Measurements from ENCODE around the gene BOC.

The BOC gene

GRCh38 chr3:113250566-113250965, 39.2 kb downstream of the BOC start:
- no peak for DNase-seq (ENCODE audit: low spot score)

- DNase-seq (ENCODE audit: low spot score), result no peak
These were observed 40.5 kb downstream of the BOC start for GRCh38 chr3:113251817-113252216.

DNA sequence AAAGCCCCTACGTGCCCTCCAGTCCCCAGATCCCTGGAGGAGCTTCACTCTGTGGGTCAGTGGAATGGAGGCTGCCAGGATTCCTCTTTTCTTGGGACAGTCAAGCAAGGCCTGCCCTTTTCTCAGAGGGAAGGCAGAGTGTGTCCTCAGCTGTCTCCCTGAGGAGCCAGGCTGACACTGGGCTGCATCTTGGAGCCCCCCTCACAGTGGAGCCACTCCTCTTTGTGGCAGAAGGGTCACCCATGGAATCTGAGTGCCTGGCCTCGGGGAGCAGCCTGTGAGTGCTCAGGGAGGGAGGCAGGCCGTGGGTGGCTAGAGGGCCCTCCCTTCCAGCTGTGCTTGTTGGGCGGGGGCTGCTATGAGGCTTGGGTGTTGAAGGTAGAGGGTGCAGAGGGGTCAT, 41.2 kb downstream of the BOC start:
- no peak for DNase-seq (ENCODE audit: low spot score)

DNA sequence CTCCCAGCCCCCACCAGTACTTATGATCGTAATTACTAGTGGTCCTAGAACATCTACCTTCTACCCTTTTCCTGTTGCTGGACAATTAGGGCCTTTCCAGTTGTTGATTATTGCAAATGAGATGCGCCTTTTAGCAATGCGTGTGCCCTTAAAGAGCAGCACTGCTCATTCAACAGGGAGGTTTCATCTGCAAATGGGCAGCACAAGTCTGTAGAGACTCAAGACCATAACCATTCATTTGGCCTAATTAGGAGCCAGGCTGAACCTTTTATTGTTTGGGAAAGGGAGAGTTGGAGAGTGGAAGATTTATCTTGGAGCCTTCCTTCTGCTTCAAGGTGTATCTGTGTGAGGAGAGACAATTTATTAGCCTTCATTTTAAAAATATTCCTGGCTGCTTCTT, 42.3 kb downstream of the BOC start:
- DNase-seq (ENCODE audit: low spot score), result no peak

- DNase-seq (ENCODE audit: low spot score), result no peak
These were observed 43.0 kb downstream of the BOC start for GRCh38 chr3:113254171-113254947.

- DNase-seq (ENCODE audit: low spot score), result no peak
These were observed 43.9 kb downstream of the BOC start for GRCh38 chr3:113255100-113255853.

DNA sequence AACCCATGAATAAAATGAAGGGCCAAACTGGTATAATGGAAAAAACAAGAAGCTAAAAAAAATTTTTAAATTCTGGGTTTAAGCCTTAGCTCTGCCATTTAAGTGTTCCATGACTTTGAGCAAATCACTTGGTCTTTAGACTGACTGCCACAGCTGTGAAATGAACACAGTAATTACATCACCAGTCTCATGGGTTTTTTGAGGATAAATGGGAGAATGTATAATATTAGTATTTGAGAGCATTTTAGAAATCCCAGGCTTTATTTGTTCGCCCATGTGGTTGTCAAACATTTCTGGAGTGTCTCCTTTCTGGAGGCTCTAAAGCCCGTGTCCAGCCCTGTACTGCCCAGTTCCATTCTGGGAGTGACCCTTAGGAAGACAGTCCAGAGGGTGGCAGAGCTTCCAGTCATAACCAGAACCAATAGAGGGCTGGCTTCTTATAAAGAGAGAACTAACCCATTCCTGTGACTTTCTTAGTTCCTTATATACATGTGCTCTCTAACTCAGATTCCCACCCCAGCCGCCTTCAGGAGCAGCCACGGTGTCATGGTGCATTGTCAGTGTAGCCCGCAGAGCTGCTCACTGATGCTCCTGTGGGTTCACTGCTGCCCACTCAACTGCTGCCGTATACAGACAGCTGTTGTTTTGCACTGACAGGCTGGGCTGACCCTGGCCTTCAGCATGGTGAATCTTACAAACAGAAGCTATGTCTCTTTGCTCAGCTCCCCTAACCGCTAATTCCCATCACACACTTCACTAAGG, 44.7 kb downstream of the BOC start:
- no peak for DNase-seq (ENCODE audit: low spot score)

DNA sequence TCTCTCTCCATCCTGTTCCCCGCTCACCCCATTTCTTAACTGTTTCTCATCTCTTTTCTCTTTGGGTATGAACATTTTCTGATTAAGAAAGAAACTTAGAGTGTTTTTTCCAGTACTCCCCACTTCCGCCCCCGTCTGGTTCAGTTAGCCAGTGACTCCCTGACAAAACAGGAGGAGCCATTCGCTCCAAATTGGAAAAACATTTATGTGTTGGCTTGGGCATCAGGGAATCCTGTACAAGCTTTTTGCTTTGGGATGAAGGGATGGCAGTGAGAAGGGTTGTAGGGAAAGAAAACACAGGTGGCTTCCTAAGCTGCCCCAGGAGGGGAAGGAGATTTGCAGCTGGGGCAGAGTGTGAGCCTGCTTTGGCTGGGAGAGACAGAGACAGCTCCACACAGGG, 47.0 kb downstream of the BOC start:
- DNase-seq (ENCODE audit: low spot score), result no peak

GRCh38 chr3:113259196-113259595, 47.8 kb downstream of the BOC start:
- no peak for DNase-seq (ENCODE audit: low spot score)

DNA sequence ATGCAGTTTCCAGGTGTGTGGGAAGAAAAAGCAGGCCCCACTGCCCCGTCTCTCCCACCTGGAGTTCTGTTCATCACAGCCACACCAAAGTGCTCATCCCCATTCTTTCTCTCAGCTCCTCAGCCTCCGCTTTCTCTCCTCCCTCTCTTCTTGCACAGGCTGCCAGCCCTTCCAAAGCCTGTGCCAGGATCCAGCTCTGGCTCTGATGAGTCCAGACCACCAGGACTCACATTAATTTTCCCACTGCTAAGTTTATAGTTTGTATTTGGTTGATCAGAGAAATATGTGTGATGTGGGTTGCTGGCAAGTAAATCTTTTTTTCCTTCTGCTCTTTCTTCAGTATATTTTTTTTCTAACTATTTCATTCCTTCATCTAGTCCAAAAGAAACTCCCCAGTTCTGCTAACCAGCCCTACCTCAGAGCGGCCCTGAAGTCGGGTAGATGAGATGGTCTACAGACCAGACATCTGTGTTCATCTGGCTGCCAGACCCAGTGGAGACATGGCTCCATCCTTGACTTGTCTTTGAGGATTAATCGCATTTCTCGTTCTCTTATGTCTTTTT, 49.8 kb downstream of the BOC start:
- DNase-seq (ENCODE audit: low spot score), result no peak

DNA sequence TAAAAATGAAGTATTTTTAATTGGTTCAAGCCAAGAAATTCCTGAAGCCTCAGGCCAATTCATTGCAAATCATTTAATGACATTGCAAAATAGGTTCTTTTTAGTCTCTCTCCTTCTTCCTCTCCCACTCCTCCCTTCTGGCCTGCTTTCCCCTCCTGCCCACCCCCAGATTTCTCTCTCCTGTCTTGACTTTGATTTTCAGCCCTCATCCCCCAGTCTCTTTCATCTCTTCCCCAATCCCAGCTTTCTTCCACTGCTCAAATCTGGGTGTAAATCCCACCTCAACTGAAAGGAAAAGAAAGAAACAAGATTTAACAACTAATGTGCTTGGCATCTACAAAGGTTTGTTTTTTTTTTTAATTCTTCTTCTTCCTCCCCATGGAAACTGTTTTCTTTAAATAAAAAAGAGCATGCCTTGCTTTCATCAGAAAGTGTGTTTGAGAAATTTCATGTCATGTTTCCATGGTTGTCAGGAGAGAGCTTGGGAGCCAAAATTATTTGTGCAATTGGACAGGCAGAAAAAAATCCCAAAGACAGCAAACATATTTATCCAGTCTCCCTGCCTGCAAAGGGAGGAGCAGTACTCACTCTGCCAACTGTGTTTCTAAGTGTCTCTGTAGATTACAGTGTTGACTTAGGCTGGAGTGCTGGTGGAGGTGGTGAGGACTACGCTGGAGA, 50.4 kb downstream of the BOC start:
- no peak for DNase-seq (ENCODE audit: low spot score)

DNA sequence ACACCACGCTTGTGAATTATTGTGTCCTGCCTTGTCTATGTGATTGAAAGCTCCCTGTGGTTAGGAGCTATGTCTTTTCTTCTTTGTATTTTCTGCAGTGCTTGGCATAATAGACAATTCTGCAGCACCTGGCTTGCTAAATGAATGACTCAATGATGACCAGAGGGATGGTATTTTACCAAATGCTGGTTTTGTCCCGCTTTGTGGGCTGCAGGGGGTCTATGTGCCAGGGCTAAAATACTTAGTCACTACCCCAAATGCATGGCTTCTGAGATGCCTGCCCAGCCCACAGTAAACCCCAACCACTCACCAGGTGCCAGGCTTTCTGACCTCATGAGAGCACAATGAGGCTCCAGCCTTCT, 50.9 kb downstream of the BOC start:
- DNase-seq (ENCODE audit: low spot score), result no peak

DNA sequence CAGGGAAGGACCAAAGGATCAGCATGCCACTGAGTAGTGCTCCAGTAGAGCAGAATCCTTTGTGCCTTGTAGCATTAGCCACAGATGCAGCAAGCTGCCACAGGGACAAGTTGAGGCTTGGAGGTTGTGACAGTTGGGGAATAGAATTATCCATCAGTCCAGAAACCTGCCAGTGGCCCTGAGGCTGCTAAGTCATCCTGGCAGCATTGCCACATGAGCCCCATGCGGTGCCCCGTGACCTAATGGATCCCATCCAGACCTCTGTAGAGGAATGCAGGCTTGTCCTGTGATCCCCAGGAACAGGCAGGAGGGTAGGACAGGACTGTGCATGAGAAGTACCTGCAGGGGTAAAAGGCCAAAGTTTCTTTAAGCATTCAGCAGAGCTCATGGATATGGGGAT, 51.7 kb downstream of the BOC start:
- no peak for DNase-seq (ENCODE audit: low spot score)

- no peak for DNase-seq (ENCODE audit: low spot score)
These were observed 52.4 kb downstream of the BOC start for GRCh38 chr3:113263778-113264177.

GRCh38 chr3:113264283-113265131, 53.1 kb downstream of the BOC start:
- no peak for DNase-seq (ENCODE audit: low spot score)

- DNase-seq (ENCODE audit: low spot score), result no peak
These were observed 53.9 kb downstream of the BOC start for GRCh38 chr3:113265231-113265630.

- DNase-seq (ENCODE audit: low spot score), result no peak
These were observed 55.4 kb downstream of the BOC start for GRCh38 chr3:113266738-113267137.

- DNase-seq (ENCODE audit: low spot score), result no peak
These were observed 57.0 kb downstream of the BOC start for GRCh38 chr3:113268311-113268710.

DNA sequence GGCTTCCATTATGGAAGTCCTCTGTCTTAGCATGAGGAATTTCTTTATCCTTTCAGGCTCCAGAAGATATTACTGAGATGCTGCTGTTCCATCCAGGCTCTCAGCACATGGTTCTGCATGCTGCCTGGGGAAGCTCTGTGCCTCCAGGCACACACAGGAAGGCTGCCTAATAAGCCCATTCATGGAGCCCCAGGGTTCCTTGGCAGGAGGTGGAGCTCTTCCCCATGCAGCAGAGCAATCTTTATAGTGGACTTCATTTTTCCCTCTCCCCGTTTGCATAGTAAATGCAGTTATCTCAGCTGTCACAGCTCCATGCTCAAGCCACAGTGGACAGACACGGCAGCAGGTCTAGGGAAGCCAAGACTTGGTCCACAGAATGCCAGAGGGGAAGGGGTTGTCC, 57.6 kb downstream of the BOC start:
- no peak for DNase-seq (ENCODE audit: low spot score)

- DNase-seq (ENCODE audit: low spot score), result no peak
These were observed 58.3 kb downstream of the BOC start for GRCh38 chr3:113269661-113270060.

DNA sequence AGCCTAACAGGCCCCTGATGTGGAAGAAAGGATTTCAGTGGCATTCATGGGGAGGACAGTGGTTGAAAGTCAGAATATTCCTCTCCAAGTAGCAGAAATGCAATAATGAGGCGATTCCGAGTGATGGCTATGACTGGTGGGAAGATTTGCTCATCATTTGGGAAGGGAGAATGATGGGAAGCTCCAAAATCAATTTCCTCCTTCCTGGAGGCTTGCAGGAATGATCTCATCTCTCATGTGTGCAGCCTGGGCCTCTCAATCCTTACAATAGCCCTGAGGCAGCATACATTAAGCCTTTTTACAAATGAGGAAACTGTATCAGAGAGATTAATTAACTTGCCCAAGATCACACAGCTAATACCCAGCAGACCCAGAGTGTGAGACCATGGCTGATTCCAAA, 58.7 kb downstream of the BOC start:
- DNase-seq (ENCODE audit: low spot score), result no peak

Data from RKO (cell line).